GM21737 (cell line): ENCODE measurements around the gene S100A4.
"Not testable (repeated sequence)": the region's sequence is repeated elsewhere in the genome, so short reads cannot be mapped to it uniquely, and the experiment has no call there.

ENCODE experiments used
- ATAC-seq: cut with Tn5 transposase; IDR thresholded peaks from one replicate; pipeline ENCODE4 v1.9.1; 2021; ENCODE audit warnings: mild to moderate bottlenecking, moderate library complexity; ENCODE audit not compliant: unreplicated experiment

Gene S100A4

GRCh38 chr1:153535242-153536011 is 10.2 kb downstream of the S100A4 start, which contains the start of gene S100A6:
Gene S100A6, minus strand, starts transcription at chr1:153535991. Its CDS starts 652 bp downstream, at chr1:153535339.
- no peak for ATAC-seq

- ATAC-seq: no peak
Observed at GRCh38 chr1:153534925-153535241, 10.7 kb downstream of the S100A4 start.

GRCh38 chr1:153534226-153534924 is 11.2 kb downstream of the S100A4 start:
- ATAC-seq: no peak

GRCh38 chr1:153533689-153534201 is 11.9 kb downstream of the S100A4 start:
- ATAC-seq: no peak

GRCh38 chr1:153532769-153533599 is 12.6 kb downstream of the S100A4 start:
- no peak for ATAC-seq

GRCh38 chr1:153532181-153532580 is 13.4 kb downstream of the S100A4 start:
- ATAC-seq: no peak

- no peak for ATAC-seq
Observed at GRCh38 chr1:153531638-153532037, 14.0 kb downstream of the S100A4 start.

- ATAC-seq: no peak
Observed at GRCh38 chr1:153527683-153528040, 17.9 kb downstream of the S100A4 start.

- ATAC-seq: no peak
Observed at GRCh38 chr1:153527023-153527682, 18.5 kb downstream of the S100A4 start.

GRCh38 chr1:153526132-153526543 is 19.5 kb downstream of the S100A4 start:
- no peak for ATAC-seq

GRCh38 chr1:153525088-153525728 is 20.4 kb downstream of the S100A4 start:
- no peak for ATAC-seq

- ATAC-seq: not testable (repeated sequence)
Observed at GRCh38 chr1:153522353-153523048, 23.1 kb downstream of the S100A4 start.

- not testable (repeated sequence) for ATAC-seq
Observed at GRCh38 chr1:153521808-153522207, 23.8 kb downstream of the S100A4 start.

GRCh38 chr1:153520818-153521476 is 24.7 kb downstream of the S100A4 start:
- ATAC-seq: no peak

- not testable (repeated sequence) for ATAC-seq
Observed at GRCh38 chr1:153520137-153520691, 25.4 kb downstream of the S100A4 start.

GRCh38 chr1:153519242-153519641 is 26.4 kb downstream of the S100A4 start:
- ATAC-seq: no peak

GRCh38 chr1:153515504-153516394 is 29.9 kb downstream of the S100A4 start:
- ATAC-seq: no peak

- ATAC-seq: no peak
Observed at GRCh38 chr1:153513666-153514065, 31.9 kb downstream of the S100A4 start.
